Stimulated activated naive CD4-positive, alpha-beta T cell treated with Interleukin-2 at 50 U/mL for 16 hours (primary cell): ENCODE results near the gene RBM7.

Experiments used
- DNase-seq: peaks from one replicate; lab custom pipeline; 2025; lab: John Stamatoyannopoulos, UW

Gene RBM7, protein sequence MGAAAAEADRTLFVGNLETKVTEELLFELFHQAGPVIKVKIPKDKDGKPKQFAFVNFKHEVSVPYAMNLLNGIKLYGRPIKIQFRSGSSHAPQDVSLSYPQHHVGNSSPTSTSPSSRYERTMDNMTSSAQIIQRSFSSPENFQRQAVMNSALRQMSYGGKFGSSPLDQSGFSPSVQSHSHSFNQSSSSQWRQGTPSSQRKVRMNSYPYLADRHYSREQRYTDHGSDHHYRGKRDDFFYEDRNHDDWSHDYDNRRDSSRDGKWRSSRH

DNA sequence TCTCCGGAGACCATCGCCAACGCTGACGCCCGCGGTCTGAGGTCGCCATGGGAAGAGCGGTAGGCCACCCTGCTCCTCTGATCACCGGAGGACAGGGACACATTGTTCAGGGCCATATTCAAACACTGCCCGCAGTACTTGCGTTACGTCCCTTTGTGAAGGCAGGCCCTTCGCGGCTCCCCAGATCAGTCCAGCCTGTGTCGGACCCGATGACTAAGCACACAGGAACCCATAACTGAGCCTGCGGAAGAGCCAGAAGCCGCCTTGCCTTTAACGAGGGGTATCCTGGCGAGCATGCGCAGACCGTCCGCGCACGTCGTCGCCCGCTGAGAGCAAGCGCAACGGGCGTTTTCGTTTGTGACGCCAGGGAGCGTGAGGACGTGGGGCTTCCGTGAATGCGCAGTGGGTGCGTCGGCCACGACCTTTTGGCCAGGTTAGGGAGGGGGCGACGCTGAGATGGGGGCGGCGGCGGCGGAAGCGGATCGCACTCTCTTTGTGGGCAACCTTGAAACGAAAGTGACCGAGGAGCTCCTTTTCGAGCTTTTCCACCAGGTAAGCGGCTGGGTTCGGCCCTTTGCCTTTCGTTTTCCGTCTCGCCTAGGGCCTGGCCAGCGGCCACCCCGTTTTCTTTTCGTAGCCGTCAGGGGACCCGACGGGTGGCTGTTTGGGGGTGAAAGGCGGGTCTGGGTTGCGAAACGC lies at the start of gene RBM7, which contains the start of gene C11orf71:
Gene RBM7, plus strand, starts transcription at position 451 of the 699 bp plus-strand sequence. Its CDS starts 6 bp downstream, at position 457.
Gene C11orf71, minus strand, starts transcription at position 296 of the 699 bp plus-strand sequence. Its CDS starts 180 bp downstream, at position 116.
- peak; percentile 98 for DNase-seq

GRCh38 chr11:114353443-114353842 lies 47.0 kb upstream of the RBM7 start:
- no peak for DNase-seq

DNA sequence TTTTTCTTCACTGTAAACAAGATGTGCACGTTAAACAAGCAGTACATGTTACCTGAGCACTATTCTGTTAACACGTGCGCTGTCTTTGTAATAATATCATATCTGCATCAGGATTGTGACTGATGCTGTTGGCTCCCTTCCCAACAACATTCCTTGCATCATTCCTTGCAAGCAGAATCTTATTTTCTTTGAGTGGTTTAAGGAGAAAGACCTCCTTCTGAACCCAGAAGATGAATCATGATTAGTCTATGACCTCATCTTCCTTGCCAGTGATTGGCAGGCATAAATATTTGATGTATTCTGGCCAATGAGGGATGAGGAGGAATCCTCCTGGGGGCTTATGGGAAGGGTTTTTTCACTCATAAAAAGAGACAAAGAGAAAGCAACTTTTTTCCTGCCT lies 46.4 kb upstream of the RBM7 start:
- no peak for DNase-seq

GRCh38 chr11:114358716-114359115 lies 41.8 kb upstream of the RBM7 start:
- DNase-seq, result no peak

DNA sequence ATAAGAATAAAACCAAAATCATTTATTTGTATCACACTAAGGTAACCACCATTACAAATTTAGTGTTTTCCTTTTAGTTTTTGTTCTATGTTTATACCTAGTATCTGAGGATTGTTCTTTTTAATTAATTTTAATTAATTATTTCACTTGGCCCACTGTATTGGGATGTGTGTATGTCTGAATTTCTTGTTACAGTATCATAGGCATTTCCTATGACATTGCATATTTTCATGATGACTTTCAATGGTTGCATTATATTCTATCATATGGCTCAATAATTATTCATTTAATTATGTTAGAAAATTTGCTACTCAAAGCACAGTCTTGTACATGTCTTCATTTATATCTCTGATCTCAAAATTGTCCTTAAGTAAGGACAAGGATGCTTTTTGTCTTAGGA lies 41.1 kb upstream of the RBM7 start:
- DNase-seq, result no peak

- DNase-seq, result no peak
Observed at GRCh38 chr11:114362326-114362725, 38.1 kb upstream of the RBM7 start.

GRCh38 chr11:114362958-114363357 lies 37.5 kb upstream of the RBM7 start:
- DNase-seq, result no peak

DNA sequence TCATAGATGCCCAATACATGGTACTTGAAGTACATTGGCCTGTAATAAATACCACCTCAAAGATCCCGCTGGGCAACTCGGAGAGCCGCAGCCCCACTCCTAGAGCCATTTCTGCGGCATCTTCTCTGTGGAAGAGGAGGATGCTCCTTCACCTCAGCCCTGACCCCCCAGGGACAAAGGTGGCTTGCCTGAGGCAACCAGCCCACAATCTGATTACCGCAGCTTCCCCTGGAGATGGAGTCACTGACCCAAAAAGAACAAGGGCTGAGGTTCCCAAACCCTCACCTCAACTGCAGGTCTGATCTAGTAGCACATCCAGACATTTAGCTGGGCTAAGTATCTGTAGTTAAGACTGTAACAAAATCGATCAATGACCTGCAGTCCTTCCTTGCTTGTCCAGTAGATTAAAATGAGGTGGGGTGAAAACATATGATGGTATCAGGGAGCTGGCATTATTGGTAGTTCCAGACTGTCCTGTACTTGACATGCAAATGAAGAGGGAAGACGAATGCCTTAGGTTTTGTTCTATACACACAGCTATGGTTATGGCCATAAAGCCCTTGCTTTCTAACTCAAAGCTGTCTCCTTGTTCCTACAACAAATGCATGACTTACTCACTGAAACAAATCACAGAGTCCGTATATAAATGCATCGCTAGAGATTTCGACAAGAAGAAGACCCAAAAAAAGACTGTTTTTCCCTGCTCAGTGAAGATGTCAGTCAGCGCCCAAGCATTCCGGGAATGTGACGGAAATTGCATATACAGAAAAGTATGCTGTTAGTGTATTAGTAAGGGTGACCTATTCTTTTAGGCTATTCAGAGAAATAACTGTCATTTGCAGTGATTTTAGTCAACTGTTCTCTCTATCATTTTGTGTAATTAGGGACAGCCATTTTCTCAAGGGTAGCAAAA lies 33.9 kb upstream of the RBM7 start:
- DNase-seq, result no peak

GRCh38 chr11:114367244-114367957 lies 33.1 kb upstream of the RBM7 start:
- no peak for DNase-seq

DNA sequence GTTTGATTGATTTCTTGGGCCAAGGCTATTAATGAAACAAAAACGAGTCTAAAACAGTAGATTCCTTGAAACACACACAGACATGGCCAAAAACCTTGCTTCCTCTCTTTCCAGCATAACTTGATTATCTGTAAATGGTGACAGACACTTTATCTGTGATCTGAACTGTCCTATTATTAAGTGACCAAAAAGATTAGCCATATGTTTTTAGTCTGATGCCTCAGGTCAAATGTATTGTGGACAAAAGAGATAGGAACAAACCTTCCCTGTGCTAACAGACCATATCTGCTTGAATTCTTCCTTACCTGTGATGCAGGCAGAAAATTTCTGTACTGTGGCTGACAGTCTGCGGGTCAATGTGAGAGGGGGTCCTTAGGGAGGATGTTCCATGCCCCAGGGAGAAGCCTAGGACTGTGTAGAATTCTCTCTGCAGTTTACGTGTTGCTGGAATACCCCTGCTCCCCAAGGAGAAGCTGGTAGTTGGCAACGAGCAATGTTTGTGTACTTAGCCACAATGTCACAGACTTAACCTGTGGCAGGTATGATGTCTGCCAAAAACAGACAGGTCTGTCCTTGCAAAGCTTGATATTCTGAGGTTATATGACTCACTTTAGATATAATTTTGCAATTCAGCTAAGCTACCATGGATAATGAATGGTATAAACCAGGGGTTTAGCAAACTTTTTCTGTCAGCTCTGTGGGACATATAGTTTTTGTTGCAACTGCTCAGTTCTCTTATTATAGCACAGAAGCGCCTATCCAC lies 31.4 kb upstream of the RBM7 start:
- no peak for DNase-seq

GRCh38 chr11:114375052-114375451 lies 25.4 kb upstream of the RBM7 start:
- no peak for DNase-seq

- no peak for DNase-seq
Observed at GRCh38 chr11:114377612-114378267, 22.7 kb upstream of the RBM7 start.

- no peak for DNase-seq
Observed at GRCh38 chr11:114379394-114380069, 20.9 kb upstream of the RBM7 start.

DNA sequence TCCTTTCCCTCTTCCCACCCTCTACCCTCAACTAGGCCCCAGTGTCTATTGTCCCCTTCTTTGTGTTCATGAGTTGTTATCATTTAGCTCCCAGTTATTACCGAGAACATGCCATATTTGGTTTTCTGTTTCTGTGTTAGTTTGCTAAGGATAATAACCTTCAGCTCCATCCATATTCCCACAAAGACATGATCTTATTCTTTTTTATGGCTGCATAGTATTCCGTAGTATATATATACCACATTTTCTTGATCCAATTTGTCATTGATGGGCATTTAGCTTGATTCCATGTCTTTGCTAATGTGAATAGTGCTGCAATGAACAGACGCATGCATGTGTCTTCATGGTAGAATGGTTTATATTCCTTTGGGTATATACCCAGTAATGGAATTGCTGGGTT lies 18.0 kb upstream of the RBM7 start:
- DNase-seq, result no peak

DNA sequence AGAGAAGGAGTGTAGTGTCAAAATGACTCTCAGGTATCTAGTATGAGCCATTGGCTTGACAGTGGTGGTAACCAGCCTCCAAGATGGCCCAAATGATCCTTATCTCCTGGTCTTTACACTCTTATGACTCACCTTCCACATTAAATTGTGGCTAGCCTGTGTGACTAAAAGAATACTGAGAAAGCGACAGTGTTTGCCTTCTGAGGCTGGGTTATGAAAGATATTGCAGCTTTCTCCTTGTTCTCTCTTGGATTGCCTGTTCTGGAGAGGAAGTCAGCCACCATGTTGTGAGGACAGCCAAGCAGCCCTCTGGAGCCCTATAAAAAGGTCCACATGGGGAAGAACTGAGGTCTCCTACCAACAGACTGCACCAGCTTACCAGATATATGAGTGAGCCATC lies 16.0 kb upstream of the RBM7 start:
- DNase-seq, result no peak

DNA sequence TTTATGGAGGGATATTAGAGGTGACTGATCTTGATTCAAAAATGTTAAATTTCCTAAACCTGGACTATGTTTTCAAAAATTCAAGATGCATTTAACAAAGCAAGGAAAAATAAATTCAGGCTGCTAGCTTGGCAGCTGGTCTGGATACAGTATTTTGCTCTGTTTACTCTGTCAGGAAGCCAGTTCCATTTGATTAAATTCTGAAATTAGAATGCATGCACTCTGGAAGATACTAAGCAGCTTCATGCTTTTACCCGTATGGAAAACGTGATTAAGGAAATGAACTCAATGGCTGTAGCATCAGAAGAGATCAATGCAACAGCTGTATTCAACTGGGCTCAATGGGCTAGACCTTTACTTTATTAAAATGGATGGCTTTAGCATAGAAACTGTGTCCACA lies 14.3 kb upstream of the RBM7 start:
- no peak for DNase-seq

- DNase-seq, result no peak
Observed at GRCh38 chr11:114386545-114386944, 13.9 kb upstream of the RBM7 start.

- no peak for DNase-seq
Observed at GRCh38 chr11:114392735-114393667, 7.5 kb upstream of the RBM7 start.

DNA sequence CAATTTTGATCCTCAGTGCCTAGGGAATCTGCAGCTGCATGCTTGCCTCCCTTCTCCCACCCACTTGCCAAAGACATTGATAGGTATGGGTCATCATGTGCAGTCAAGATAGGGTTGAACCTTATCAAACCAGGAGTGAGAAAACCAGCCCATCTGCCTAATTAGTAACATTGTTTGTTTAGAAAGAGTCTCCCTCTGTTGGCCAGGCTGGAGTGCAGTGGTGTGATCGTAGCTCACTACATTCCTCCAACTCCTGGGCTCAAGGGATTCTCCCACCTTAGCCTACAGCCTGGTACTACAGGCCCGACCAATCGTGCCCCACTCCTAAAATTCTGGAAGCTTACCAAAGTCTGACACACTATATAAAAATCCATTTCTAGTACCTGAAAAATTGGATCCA lies 4.7 kb upstream of the RBM7 start:
- DNase-seq, result no peak
